Retina (tissue), 1 donor: ENCODE measurements around the gene WAS.
A peak's percentile ranks its signal among the peaks of the same experiment; 100 is the strongest.
"Not testable (repeated sequence)": the region's sequence is repeated elsewhere in the genome, so short reads cannot be mapped to it uniquely, and the experiment has no call there.

Experiments
- DNase-seq: peaks from one replicate; pipeline ENCODE4 v3.0.0-alpha.2; 2016

The WAS gene

DNA sequence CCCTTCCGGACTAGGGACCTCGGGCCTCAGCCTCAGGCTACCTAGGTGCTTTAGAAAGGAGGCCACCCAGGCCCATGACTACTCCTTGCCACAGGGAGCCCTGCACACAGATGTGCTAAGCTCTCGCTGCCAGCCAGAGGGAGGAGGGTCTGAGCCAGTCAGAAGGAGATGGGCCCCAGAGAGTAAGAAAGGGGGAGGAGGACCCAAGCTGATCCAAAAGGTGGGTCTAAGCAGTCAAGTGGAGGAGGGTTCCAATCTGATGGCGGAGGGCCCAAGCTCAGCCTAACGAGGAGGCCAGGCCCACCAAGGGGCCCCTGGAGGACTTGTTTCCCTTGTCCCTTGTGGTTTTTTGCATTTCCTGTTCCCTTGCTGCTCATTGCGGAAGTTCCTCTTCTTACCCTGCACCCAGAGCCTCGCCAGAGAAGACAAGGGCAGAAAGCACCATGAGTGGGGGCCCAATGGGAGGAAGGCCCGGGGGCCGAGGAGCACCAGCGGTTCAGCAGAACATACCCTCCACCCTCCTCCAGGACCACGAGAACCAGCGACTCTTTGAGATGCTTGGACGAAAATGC is at the start of gene WAS:
TSS of gene WAS (plus strand) at position 389 of the 572 bp plus-strand sequence. CDS start at position 444, 55 bp downstream.
- DNase-seq: no peak

DNA sequence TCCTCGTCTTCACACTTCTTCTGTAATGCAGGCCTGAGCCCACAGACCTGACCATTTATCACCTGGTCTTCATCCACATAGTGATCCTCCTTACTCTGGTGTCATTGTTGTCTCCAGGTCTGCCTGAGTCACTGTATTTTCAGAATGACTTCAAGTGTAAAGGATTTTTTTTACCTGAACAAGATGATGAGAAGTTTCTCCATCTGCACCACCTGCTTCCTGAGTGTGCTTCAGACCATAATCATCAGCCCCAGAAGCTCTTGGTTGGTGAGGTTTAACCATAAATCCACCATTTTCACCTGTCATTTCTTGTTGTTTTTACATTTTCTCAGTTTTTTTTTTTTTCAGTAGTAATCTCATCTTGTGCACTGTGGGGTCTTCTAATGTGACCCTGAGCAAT is 47.3 kb upstream of the WAS start:
- DNase-seq: no peak

DNA sequence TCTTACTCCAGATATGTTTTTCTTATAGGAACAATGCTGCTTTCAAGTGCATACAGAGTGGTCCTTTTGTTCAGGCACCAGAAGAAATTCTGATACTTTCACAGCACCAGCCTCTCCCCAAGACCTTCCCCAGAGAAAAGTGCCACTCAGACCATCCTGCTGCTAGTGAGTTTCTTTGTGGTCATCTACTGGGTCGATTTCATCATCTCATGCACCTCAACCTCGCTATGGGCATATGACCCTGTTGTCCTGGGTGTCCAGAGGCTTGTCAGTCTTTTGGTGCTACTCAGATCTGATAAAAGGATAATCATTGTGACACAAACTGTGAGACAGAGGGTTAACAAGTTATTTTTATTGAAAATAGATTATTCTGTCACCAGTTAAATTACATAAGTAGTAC is 46.8 kb upstream of the WAS start:
- DNase-seq: no peak

DNA sequence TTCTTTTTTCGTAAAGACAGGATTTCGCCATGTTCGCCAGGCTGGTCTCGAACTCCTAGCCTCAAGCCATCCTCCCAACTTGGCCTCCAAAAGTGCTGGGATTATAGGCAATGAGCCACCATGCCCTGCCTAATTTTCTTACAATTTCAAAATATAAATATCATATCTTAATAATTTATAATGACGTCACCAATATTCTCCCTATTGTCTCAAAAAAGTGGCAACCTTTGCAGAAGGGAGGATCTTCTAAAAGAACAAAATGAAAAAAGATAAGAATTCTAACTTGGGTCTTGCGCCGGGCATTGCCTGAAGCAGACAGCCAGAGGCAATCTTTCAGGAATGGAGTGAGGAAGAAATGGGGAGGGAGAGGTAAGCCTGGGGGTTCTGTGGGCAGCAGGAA is 37.9 kb upstream of the WAS start:
- no peak for DNase-seq

DNA sequence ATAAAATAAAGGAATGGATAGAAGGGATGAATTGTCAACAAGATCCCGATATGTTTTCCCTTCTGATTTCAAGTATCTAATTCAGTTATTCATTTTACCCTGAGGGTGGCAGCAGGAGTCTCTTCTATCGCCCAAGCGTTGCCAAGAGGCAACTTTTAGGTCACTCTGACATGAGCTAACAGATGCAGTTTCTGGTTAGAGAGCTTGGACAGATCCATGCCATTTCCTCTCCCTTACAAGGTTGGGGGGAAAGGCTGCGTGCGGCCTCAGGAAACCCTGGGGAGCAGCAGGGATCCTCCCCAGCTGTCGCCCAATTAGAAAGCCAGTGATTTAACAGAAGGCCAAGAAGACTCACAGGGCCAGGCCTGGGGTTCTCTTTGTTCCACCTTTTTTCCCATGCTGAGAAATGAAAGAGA is 35.3 kb upstream of the WAS start:
- DNase-seq: peak; percentile 53

DNA sequence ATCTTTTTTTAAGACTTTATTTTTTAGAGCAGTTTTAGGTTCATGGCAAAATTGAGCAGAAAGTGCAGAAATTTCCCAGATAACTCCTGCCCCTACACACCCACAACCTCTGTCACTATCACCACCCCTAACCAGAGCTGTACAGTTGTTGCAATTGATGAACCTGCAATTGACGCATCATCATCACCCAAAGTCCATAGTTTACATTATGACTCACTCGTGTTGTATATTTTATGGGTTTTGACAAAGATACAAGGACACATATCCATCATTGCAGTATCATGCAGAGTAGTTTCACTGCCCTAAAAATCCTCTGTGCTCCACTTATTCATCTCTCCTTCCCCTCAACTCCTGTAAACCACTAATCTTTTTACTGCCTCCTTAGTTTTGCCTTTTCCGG is 34.5 kb upstream of the WAS start:
- no peak for DNase-seq

DNA sequence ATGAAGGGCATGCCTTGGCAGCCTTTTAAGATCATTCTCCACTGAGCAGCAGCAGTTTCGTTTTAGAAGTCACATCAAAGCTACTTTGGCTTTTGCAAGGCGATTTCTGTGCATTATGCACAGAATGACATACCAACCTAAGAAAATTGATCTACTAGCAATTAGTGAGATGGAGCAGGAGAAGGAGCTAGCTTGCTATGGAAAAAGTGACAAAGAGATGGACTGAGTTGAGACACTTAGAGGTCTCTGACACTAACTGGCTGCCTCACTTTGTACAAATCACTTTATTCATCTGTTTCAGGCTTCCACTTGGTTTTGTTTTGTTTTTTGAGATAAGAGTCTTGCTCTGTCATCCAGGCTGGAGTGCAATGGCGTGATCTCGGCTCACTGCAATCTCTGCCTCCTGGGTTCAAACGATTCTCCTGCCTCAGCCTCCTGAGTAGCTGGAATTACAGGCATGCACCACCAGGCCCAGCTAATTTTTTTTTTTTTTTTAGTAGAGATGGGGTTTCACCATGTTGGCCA is 31.5 kb upstream of the WAS start:
- not testable (repeated sequence) for DNase-seq

DNA sequence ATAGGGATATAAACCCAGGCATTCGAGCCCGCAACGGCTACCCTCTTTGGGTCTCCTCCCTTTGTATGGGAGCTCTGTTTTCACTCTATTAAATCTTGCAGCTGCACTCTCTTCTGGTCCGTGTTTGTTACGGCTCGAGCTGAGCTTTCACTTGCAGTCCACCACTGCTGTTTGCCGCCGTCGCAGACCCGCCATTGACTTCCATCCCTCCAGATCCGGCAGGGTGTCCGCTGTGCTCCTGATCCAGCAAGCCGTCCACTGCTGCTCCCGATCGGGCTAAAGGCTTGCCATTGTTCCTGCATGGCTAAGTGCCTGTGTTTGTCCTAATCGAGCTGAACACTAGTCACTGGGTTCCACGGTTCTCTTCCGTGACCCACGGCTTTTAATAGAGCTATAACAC is 28.9 kb upstream of the WAS start:
- not testable (repeated sequence) for DNase-seq

DNA sequence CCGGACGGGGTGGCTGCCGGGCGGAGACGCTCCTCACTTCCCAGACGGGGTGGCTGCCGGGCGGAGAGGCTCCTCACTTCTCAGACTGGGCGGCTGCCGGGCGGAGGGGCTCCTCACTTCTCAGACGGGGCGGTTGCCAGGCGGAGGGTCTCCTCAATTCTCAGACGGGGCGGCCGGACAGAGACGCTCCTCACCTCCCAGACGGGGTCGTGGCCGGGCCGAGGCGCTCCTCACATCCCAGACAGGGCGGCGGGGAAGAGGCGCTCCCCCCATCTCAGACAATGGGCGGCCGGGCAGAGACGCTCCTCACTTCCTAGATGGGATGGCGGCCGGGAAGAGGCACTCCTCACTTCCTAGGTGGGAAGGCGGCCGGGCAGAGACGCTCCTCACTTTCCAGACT is 23.9 kb upstream of the WAS start:
- not testable (repeated sequence) for DNase-seq

DNA sequence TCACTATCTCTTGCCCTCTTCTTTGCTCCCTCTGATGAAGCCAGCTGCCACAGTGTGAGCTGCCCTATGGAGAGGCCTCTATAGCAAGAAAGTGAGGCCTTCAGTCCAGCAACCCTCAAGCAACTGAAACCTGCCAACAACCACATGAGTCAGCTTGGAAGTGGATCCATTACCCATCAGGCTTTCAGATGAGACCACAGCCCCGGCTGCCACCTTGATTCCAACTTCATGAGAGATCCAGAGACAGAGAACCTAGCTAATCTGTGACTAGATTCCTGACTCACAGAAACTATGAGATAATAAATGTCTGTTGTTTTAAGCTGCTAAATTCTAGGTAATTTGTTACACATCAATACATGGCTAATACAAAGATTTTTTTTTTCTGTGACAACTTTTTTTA is 20.4 kb upstream of the WAS start:
- no peak for DNase-seq

DNA sequence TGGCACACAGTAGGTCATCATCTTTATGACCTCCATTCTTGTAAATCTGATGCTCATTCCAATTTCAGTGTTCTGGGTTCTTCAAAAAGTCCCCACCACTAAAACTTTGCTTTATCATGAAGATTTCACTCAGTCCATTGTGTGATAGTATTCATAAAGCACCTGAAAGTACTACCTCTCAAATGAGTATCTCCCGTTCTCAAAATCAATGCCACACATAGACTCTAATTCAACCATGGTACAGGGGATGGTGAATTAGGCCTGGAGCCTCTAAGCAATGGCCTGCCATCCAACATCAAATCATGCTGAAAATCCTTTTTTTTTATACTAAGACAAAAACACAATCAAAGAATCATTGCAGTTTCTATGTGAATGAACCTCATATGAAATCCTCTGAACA is 19.4 kb upstream of the WAS start:
- DNase-seq: no peak

DNA sequence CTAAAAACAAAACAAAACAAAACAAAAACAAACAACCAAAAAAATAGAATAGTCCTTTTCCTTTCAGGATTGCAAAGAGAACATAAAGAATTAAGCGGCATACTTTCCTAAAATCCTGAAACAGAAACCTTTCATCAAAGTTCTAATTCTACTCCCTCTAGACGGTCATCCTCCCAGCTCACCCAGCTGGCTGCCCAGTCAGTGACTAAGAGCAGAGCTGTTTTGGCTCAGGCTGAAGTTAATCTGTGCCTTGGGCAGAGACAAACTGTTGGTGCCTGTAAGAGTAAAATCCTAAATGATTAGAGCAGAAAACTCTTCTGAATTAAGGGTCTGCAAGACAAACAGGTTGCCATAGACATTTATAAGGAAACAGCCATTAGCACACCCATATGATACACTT is 17.6 kb upstream of the WAS start:
- no peak for DNase-seq

DNA sequence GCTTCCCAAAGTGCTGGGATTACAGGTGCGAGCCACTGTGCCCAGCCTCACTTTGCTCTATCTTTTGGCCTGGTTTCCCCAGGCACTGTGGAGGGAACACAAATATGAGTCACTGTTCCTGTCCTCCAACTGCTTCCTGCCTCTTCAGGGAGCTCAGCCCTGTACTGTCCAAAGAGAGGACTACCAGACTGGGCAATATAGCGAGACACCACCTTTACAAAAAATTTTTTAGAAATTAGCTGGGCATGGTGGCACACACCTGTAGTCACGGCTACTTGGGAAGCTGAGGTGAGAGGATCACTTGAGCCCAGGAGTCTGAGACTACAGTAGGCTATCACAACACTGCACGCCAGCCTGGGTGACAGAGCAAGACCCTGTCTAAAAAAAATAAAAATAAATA is 16.9 kb upstream of the WAS start:
- DNase-seq: no peak

DNA sequence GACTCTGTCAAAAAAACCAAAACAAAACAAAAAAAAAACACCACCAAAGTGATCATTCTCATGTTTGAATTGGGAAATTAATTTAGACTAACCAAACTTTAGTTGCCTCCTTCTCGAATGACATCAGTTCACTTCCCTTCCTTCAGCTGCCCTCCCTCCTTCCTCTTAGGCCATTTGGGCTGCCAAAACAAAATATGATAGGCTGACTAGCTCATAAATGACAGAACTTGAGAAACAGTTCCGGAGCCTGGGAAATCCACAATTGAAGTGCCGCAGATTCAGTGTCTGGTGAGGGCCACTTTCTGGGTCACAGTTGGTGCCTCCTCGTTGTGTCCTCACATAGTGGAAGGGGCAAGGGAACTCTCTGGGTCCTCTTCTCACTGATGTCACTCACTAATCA is 16.1 kb upstream of the WAS start:
- DNase-seq: no peak

DNA sequence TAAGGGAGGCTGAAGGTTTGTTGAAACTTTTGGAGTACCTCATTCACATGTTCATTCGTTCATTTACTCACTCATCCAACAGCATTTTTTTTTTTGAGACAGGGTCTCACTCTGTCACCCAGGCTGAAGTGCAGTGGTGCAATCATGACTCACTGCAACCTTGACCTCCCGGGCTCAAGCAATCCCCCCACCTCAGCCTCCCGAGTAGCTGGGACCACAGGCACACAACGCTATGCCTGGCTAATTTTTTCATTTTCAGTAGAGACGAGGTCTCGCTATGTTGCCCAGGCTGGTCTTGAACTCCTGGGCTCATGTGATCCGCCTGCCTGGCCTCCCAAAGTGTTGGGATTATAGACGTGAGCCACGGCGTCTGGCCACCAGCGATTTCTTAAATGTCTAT is 15.4 kb upstream of the WAS start:
- not testable (repeated sequence) for DNase-seq

DNA sequence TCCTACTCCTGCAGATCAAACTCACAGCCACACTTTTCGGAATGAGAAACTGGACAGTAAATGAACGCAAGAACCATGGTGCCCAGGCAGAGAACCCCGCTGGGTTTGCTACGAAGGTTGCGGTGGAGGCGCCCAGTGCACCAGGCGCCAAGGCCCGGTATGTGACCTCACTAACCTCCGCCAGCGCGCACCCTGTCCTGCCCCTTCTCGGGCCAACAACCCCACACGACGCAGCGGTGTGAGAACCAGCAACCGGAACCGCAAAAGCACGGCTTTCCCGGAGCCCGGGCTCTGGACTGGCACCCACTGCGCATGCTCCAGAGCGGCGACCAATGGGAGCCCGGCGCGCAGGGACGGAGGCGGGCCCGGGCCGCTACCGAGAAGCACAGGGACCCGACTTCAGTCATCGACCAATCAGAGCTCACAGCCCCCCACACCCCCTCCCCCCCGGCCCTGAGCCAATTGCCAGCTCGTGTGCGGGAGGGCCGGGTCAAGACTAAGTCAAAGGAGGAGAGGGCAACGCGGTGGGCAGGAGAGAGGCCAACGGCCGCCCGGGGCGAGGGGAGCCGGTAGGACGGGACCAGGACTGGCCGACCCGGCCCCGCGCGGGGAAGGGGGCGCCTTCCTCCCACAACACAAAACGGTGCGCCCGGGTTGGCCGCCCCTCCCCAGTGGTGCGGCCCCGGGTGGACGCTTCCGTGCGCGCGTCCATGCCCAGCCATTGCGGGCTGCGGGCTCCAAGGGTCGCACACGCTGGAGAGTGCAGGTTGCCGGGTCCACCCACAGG is 7.3 kb upstream of the WAS start:
- peak; percentile 91 for DNase-seq

DNA sequence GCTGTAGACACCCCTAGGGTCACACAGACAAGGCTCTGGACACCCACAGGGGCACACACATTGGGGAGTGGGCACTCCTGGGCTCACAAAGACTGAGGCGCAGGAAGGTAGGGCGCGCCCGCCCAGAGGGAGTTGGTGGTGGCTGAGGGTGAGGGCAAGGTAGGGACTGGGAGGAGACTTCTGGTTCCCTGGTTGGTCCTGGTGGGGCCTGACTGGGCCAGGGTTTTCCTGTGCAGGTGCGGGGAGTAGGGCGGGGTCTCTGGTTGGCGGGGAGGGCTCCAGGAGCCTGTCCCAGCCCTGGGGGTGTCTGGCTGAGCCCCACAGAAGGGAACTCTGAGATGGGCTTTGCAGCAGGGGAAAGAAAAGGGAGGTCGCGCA is 6.7 kb upstream of the WAS start:
- DNase-seq: no peak

DNA sequence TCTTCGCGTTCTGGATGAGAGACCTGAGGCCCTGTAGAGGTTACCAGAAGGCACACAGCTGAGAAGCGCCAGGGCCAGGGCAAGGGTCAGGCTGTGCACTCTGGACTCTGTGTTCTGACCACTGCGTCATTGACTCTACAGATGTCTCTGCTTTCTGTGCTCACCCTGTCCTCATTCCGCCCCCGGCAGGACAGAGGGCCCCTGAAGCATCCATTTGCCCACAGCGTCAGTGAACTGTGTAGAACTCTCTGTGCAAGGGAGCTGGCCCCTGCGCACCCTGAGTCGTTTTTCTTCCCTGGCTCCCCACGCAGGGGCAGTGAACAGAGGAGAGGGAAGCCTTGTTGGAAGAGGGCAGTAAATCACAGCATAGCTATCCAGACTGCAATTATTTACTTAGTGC is 6.1 kb upstream of the WAS start:
- peak; percentile 14 for DNase-seq

DNA sequence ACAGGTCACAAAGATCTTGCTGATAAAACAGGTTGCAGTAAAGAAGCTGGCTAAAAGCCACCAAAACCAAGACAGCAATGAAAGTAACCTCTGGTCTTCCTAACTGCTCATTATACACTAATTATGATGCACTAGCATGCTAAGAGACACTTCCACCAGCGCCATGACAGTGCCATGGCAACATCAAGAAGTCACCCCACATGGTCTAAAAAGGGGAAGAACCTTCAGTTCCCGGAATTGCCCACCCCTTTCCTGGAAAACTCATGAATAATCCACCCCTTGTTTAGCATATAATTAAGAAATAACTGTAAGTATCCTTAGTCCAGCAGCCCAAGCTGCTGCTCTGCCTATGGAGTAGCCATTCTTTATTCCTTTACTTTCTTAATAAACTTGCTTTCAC is 3.1 kb upstream of the WAS start:
- DNase-seq: not testable (repeated sequence)

DNA sequence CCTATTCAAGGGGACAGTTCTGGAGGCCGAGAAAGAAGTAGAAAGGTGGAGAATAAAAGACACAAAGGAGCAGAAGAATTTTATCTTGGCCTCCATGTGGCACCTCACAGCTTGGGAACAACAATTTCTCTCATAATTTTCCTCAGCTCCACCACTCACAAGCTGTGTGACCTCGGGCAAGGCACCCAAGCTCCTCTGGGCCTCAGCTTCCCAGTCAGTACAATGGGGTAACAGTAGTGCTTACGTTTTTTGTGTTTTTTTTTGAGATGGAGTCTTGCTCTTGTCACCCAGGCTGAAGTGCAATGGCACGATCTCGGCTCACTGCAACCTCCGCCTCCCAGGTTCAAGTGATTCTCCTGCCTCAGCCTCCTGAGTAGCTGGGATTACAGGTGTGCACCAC is 2.7 kb upstream of the WAS start:
- not testable (repeated sequence) for DNase-seq

DNA sequence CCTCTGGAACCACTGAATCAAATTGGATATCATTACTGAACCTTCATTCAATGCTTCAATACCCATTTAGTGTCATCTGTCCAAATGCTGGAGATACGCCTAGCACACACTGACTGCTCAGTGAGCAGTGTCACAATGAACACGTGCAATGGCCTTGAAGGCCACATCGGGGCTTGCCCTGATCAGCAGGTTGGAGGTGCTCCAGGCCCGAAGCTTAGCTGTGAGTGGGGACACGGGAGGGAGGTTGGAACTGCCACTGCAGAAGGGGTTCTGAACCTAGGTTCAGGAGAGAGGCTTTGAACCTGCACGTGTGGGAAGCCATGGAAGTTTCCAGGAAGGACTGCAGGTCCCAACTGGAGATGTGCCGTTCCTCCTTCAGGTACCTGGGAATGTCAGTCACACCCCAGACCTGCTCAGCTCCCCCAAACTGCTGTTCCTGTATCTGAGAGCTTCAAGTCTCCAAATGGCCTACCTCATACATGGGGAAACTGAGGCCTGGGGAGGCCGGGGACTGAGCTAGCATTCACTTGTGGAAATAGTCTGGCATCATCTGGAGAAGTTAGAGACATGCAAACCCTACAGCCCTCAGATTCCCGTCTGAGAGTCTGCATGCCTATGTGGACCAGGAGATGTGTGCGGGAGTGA is 1.9 kb upstream of the WAS start:
- DNase-seq: no peak

DNA sequence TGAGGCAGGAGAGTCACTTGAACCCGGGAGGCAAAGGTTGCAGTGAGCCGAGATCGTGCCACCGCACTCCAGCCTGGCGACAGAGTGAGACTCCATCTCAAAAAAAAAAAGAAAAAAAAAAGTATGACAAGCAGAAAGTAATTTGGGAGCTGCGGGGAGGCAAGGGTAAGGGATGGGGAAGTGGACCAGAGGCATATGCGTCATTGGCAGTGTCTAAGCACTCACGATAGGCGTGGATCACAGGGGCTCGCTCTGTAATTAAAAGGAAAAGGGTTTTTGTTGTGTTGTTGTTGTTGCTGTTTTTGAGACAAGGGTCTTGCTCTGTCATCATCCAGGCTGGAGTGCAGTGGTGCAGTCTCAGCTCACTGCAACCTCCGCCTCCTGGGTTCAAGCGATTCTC is 804 bp upstream of the WAS start:
- DNase-seq: not testable (repeated sequence)

DNA sequence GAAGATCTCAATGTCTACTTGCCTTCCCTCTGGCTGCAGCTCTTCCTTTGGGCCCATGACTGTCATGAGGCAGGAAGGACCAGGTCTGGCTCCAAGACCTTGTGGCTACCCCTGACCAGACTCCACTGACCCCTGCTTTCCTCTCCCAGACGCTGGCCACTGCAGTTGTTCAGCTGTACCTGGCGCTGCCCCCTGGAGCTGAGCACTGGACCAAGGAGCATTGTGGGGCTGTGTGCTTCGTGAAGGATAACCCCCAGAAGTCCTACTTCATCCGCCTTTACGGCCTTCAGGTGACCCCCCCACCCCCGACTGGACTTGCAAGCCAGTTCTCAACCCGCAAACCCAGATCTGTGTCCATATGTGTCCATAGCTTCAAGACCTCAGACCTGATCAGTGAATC is 535 bp downstream of the WAS start:
- DNase-seq: no peak

DNA sequence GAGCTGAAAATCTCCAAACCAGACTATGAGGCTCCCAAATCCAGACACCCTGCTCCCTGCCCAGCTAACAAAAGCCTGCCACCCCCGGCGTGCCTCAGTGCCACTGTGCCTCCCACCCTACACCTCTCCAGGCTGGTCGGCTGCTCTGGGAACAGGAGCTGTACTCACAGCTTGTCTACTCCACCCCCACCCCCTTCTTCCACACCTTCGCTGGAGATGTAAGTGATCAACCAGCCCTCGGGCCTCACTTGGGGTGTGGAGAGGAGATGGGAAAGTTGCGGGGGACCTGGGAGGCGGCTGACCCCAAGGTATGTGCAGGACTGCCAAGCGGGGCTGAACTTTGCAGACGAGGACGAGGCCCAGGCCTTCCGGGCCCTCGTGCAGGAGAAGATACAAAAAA is 1.8 kb downstream of the WAS start:
- no peak for DNase-seq
